HEK293 (cell line): ENCODE data around the gene MEI1.
A peak's percentile ranks its signal among the peaks of the same experiment; 100 is the strongest.

ENCODE experiments used
- CTCF ChIA-PET: fragments of 350-600 bp; formaldehyde crosslinking; extraction: SDS; loops from one replicate; lab custom pipeline; 2021; ENCODE audit warnings: antibody characterized with exemption; lab: Yijun Ruan, JAX
- POLR2A ChIA-PET: fragments of 300-600 bp; formaldehyde crosslinking; extraction: SDS; loops from one replicate; lab custom pipeline; 2020; ENCODE audit warnings: antibody characterized with exemption, inconsistent platforms; lab: Yijun Ruan, JAX
- H3K27ac ChIP-seq: fragments of 200-500 bp; sonication (Bioruptor generic); 2 replicates; pipeline ENCODE4 v1.5.1; 2014; ENCODE audit warnings: low read depth, low read length, control low read depth, inconsistent platforms; ENCODE audit errors: extremely low read depth
- H3K36me3 ChIP-seq, 2 experiments: fragments of 200-500 bp in 1 of 2; sonication (Bioruptor generic) in 1 of 2; 1 replicate in 1 of 2; 2 replicates in 1 of 2; pipeline ENCODE4 v1.5.1; 2014 to 2017; ENCODE audit warnings: inconsistent platforms in 2 of 2, low read length in 2 of 2; ENCODE audit not compliant: control insufficient read depth in 2 of 2, insufficient read depth in 1 of 2
- H3K4me1 ChIP-seq: fragments of 200-500 bp; sonication (Bioruptor generic); 2 replicates; pipeline ENCODE4 v1.5.1; 2014; ENCODE audit warnings: mild to moderate bottlenecking, low read length, inconsistent platforms; ENCODE audit not compliant: control insufficient read depth, insufficient read depth
- H3K4me3 ChIP-seq: 2 replicates; pipeline ENCODE4 v1.5.1; 2011; ENCODE audit warnings: low read depth, mild to moderate bottlenecking, control low read depth, low read length, moderate library complexity
- H3K9me3 ChIP-seq: fragments of 200-500 bp; sonication (Bioruptor generic); 2 replicates; pipeline ENCODE4 v1.5.1; 2014; ENCODE audit warnings: low read depth, low read length, inconsistent platforms; ENCODE audit not compliant: control insufficient read depth, insufficient read depth
- ELK4 ChIP-seq: IDR thresholded peaks from 2 replicates; pipeline ENCODE4 v1.6.1; 2011; ENCODE audit warnings: mild to moderate bottlenecking, low read depth, low read length, borderline replicate concordance
- GLI4 ChIP-seq: fragments of 450-650 bp; formaldehyde crosslinking; IDR thresholded peaks from 2 replicates; pipeline ENCODE4 v1.5.1; 2016; ENCODE audit warnings: missing biosample characterization, missing genetic modification characterization
- HOXC10 ChIP-seq: sonication (generic); formaldehyde crosslinking; IDR thresholded peaks from 2 replicates; pipeline ENCODE4 v1.8.1; 2023; ENCODE audit warnings: mild to moderate bottlenecking, missing genetic modification reagents
- IKZF3 ChIP-seq: fragments of 450-650 bp; IDR thresholded peaks from 2 replicates; pipeline ENCODE4 v1.5.0; 2018; ENCODE audit warnings: missing biosample characterization, mild to moderate bottlenecking, missing genetic modification characterization, moderate library complexity
- KLF1 ChIP-seq: fragments of 450-650 bp; formaldehyde crosslinking; IDR thresholded peaks from 2 replicates; pipeline ENCODE4 v1.5.1; 2016; ENCODE audit warnings: missing biosample characterization, missing genetic modification characterization
- MYNN ChIP-seq: fragments of 450-650 bp; formaldehyde crosslinking; IDR thresholded peaks from 2 replicates; pipeline ENCODE4 v1.5.1; 2016; ENCODE audit warnings: missing biosample characterization, missing genetic modification characterization, borderline replicate concordance
- SP2 ChIP-seq: fragments of 450-650 bp; formaldehyde crosslinking; IDR thresholded peaks from 2 replicates; pipeline ENCODE4 v1.5.1; 2016; ENCODE audit warnings: missing biosample characterization, missing genetic modification characterization
- TRIM28 ChIP-seq: IDR thresholded peaks from 2 replicates; pipeline ENCODE4 v1.6.1; 2011; ENCODE audit warnings: low read length, control low read depth, borderline replicate concordance
- ZBTB20 ChIP-seq: fragments of 450-650 bp; formaldehyde crosslinking; IDR thresholded peaks from 2 replicates; pipeline ENCODE4 v1.5.1; 2016; ENCODE audit warnings: missing biosample characterization, missing genetic modification characterization
- ZIC2 ChIP-seq: fragments of 450-650 bp; formaldehyde crosslinking; IDR thresholded peaks from 2 replicates; pipeline ENCODE4 v1.5.1; 2016; ENCODE audit warnings: missing biosample characterization, missing genetic modification characterization
- ZNF138 ChIP-seq: fragments of 450-650 bp; formaldehyde crosslinking; IDR thresholded peaks from 2 replicates; pipeline ENCODE4 v1.5.1; 2016; ENCODE audit warnings: missing biosample characterization, missing genetic modification characterization, borderline replicate concordance
- ZNF221 ChIP-seq: fragments of 450-650 bp; formaldehyde crosslinking; IDR thresholded peaks from 2 replicates; pipeline ENCODE4 v1.5.1; 2017; ENCODE audit warnings: missing biosample characterization, missing genetic modification characterization, borderline replicate concordance
- ZNF24 ChIP-seq: fragments of 450-650 bp; formaldehyde crosslinking; IDR thresholded peaks from 2 replicates; pipeline ENCODE4 v1.5.1; 2016; ENCODE audit warnings: missing biosample characterization, missing genetic modification characterization
- ZNF248 ChIP-seq: fragments of 450-650 bp; formaldehyde crosslinking; IDR thresholded peaks from 2 replicates; pipeline ENCODE4 v1.5.1; 2017; ENCODE audit warnings: missing biosample characterization, missing genetic modification characterization
- ZNF341 ChIP-seq: fragments of 450-650 bp; formaldehyde crosslinking; IDR thresholded peaks from 2 replicates; pipeline ENCODE4; 2016; ENCODE audit warnings: low read depth, missing biosample characterization, missing genetic modification characterization
- ZNF391 ChIP-seq: fragments of 450-650 bp; formaldehyde crosslinking; IDR thresholded peaks from 2 replicates; pipeline ENCODE4 v1.5.1; 2016; ENCODE audit warnings: low read depth, missing biosample characterization, missing genetic modification characterization, borderline replicate concordance
- ZNF555 ChIP-seq: fragments of 450-650 bp; formaldehyde crosslinking; conservative IDR thresholded peaks from 2 replicates; pipeline ENCODE4 v1.5.1; 2017; ENCODE audit warnings: missing biosample characterization, mild to moderate bottlenecking, missing genetic modification characterization, inconsistent platforms
- ZNF558 ChIP-seq: fragments of 450-650 bp; formaldehyde crosslinking; IDR thresholded peaks from 2 replicates; pipeline ENCODE4 v1.5.1; 2016; ENCODE audit warnings: missing biosample characterization, missing genetic modification characterization
- ZNF624 ChIP-seq: fragments of 450-650 bp; formaldehyde crosslinking; IDR thresholded peaks from 2 replicates; pipeline ENCODE4 v1.5.1; 2017; ENCODE audit warnings: missing biosample characterization, missing genetic modification characterization
- ZNF654 ChIP-seq: fragments of 450-650 bp; formaldehyde crosslinking; IDR thresholded peaks from 2 replicates; pipeline ENCODE4 v1.5.1; 2016; ENCODE audit warnings: low read depth, missing biosample characterization, missing genetic modification characterization
- ZNF664 ChIP-seq: fragments of 450-650 bp; formaldehyde crosslinking; IDR thresholded peaks from 2 replicates; pipeline ENCODE4 v1.5.1; 2016; ENCODE audit warnings: missing biosample characterization, missing genetic modification characterization
- TF ChIP-seq, protein P1 (sequence below): fragments of 450-650 bp; formaldehyde crosslinking; IDR thresholded peaks from 2 replicates; pipeline ENCODE4 v1.5.1; 2016; ENCODE audit warnings: missing biosample characterization, missing genetic modification characterization
- TF ChIP-seq, protein P2 (sequence below): fragments of 450-650 bp; formaldehyde crosslinking; IDR thresholded peaks from 2 replicates; pipeline ENCODE4 v1.5.1; 2016; ENCODE audit warnings: missing biosample characterization, missing genetic modification characterization
- TF ChIP-seq, protein P3 (sequence below): fragments of 450-650 bp; formaldehyde crosslinking; IDR thresholded peaks from 2 replicates; pipeline ENCODE4 v1.5.1; 2017; ENCODE audit warnings: missing biosample characterization, missing genetic modification characterization

Gene MEI1

DNA sequence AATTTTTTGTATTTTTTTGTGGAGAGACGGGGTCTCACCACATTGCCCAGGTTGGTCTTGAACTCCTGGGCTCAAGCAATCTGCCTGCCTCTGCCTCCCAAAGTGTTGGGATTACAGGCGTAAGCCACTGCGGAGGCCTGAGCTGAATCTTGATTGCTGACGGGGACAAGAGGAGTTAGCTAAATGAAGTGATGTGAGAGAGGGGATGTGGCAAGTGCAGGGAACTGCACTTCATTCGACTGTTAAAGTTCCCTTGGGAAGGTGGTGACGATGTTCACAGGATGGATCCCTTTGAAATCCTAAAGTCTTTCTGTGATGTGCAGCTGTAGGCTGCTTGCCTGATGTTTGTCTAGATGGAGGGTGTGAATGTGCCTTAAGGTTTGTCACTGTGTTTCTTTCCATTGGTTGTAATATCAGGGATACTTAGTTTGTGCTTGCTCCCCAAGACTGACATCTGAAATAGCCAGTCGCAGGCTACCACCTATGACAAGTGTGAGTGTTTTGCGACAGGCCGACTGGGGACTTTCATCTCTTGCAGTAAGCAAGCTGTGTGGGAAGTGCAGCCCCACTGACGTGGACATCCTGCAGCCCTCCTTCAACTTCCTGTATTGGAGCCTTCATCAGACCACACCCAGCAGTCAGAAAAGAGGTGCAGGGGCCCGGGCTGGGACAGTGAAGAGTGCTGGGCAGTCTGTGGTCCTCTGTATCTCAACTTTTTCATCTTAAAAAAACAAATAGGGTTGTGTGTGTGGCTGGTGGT, 81.6 kb downstream of the MEI1 start:
- Histone ChIP-seq H3K4me3 (no peak overlapping the region), H3K27ac (no peak overlapping the region), H3K9me3 (no peaks in the 10 kb centered on the region), H3K36me3 (no peaks in the 10 kb centered on the region), H3K4me1 (no peaks in the 10 kb centered on the region)
- ChIA-PET POLR2A (interaction anchor here (0.7 to 5.1 kb wide), 4 partner anchors 8 to 166 kb away, joined by 3 to 61 read pairs (median 6); partner anchors contain the start of genes CCDC134 and CENPM), CTCF (interaction anchor here (0.7 to 4.0 kb wide), 6 partner anchors 8 to 409 kb away, joined by 3 to 26 read pairs (median 4); no protein-coding TSS in a partner anchor)
- TF ChIP-seq ZBTB20 (tag by site-specific recombination) = peak; percentile 38
- TF ChIP-seq ZNF391 = no peak
- no peak for TF ChIP-seq ZNF248
- TF ChIP-seq ZNF221 = no peak
- TF ChIP-seq ZNF664 = no peak
- peak; percentile 20; the same call in 1 of the 2 replicates for TF ChIP-seq SP2 (tag by site-specific recombination)
- TF ChIP-seq ZNF555 (tag by site-specific recombination) = no peak
- no peak for TF ChIP-seq ZIC2 (tag by site-specific recombination)
- no peak for TF ChIP-seq GLI4 (tag by site-specific recombination)
- TF ChIP-seq MYNN = no peak
- peak; percentile 39; the same call in 1 of the 2 replicates for TF ChIP-seq ZNF341 (tag by site-specific recombination)
- TF ChIP-seq, all 188 proteins: peak for 3

GRCh38 chr22:41781507-41781906, 82.2 kb downstream of the MEI1 start:
- ChIA-PET CTCF (interaction anchor here (0.7 to 4.0 kb wide), 4 partner anchors 9 to 84 kb away, joined by 3 to 26 read pairs (median 7); no protein-coding TSS in a partner anchor), POLR2A (interaction anchor here (1.0 to 5.1 kb wide), 3 partner anchors 9 to 165 kb away, joined by 3 to 61 read pairs (median 7); partner anchors contain the start of genes CCDC134 and CENPM)
- no peaks in the 10 kb centered on the region for H3K36me3 ChIP-seq
- H3K4me1 ChIP-seq = no peaks in the 10 kb centered on the region
- no peak overlapping the region for H3K4me3 ChIP-seq
- H3K9me3 ChIP-seq = no peaks in the 10 kb centered on the region
- H3K27ac ChIP-seq = no peak overlapping the region
- TF ChIP-seq HOXC10 (CRISPR knock-in tag) (no peak), ZNF24 (no peak), KLF1 (tag by site-specific recombination) (no peak), ELK4 (no peak), ZNF138 (tag by site-specific recombination) (no peak), ZNF624 (tag by site-specific recombination) (no peak), ZNF654 (tag by site-specific recombination) (no peak), ZNF558 (tag by site-specific recombination) (no peak), IKZF3 (tag by site-specific recombination) (no peak), TRIM28 (no peak), ZNF391 (no peak), SP2 (tag by site-specific recombination) (no peak)
- TF ChIP-seq, protein P1, sequence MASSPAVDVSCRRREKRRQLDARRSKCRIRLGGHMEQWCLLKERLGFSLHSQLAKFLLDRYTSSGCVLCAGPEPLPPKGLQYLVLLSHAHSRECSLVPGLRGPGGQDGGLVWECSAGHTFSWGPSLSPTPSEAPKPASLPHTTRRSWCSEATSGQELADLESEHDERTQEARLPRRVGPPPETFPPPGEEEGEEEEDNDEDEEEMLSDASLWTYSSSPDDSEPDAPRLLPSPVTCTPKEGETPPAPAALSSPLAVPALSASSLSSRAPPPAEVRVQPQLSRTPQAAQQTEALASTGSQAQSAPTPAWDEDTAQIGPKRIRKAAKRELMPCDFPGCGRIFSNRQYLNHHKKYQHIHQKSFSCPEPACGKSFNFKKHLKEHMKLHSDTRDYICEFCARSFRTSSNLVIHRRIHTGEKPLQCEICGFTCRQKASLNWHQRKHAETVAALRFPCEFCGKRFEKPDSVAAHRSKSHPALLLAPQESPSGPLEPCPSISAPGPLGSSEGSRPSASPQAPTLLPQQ (tag by site-specific recombination) = no peak
- TF ChIP-seq, protein P2, sequence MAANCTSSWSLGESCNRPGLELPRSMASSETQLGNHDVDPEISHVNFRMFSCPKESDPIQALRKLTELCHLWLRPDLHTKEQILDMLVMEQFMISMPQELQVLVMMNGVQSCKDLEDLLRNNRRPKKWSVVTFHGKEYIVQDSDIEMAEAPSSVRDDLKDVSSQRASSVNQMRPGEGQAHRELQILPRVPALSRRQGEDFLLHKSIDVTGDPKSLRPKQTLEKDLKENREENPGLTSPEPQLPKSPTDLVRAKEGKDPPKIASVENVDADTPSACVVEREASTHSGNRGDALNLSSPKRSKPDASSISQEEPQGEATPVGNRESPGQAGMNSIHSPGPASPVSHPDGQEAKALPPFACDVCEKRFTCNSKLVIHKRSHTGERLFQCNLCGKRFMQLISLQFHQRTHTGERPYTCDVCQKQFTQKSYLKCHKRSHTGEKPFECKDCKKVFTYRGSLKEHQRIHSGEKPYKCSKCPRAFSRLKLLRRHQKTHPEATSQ (tag by site-specific recombination) = no peak
- TF ChIP-seq, protein P3, sequence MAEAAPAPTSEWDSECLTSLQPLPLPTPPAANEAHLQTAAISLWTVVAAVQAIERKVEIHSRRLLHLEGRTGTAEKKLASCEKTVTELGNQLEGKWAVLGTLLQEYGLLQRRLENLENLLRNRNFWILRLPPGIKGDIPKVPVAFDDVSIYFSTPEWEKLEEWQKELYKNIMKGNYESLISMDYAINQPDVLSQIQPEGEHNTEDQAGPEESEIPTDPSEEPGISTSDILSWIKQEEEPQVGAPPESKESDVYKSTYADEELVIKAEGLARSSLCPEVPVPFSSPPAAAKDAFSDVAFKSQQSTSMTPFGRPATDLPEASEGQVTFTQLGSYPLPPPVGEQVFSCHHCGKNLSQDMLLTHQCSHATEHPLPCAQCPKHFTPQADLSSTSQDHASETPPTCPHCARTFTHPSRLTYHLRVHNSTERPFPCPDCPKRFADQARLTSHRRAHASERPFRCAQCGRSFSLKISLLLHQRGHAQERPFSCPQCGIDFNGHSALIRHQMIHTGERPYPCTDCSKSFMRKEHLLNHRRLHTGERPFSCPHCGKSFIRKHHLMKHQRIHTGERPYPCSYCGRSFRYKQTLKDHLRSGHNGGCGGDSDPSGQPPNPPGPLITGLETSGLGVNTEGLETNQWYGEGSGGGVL (tag by site-specific recombination) = no peak
